ENCODE results near the gene DENND2C.

DNA sequence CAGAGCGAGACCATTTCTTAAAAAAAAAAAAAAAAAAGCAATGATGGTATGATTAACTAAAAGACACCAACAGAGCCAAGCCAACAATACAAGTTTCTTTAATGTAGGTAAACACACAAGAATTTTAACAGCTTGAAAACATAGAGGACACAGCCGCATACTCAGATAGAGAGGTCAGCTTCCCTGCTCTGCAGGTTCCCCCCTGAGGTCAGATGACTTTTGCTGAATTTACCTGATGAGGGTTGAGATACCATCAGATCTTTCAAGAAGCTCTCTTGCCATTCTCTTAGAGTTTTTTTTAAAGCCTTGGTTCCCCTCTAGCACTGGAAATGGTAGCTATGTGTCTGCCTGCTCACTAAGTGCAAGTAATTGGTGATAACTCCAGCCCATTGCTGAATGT lies 119.5 kb downstream of the DENND2C start:
- TF ChIP-seq, protein P1, sequence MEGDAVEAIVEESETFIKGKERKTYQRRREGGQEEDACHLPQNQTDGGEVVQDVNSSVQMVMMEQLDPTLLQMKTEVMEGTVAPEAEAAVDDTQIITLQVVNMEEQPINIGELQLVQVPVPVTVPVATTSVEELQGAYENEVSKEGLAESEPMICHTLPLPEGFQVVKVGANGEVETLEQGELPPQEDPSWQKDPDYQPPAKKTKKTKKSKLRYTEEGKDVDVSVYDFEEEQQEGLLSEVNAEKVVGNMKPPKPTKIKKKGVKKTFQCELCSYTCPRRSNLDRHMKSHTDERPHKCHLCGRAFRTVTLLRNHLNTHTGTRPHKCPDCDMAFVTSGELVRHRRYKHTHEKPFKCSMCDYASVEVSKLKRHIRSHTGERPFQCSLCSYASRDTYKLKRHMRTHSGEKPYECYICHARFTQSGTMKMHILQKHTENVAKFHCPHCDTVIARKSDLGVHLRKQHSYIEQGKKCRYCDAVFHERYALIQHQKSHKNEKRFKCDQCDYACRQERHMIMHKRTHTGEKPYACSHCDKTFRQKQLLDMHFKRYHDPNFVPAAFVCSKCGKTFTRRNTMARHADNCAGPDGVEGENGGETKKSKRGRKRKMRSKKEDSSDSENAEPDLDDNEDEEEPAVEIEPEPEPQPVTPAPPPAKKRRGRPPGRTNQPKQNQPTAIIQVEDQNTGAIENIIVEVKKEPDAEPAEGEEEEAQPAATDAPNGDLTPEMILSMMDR (IDR thresholded peaks at IDR 0.05): no peak
- no peak for TF ChIP-seq POLR2A (IDR thresholded peaks at IDR 0.05)

Measured in sigmoid colon (tissue), 3 donors.